OCI-LY7 (cell line): ENCODE results near the gene HRH1. TPM values are rescaled to one million over a fixed set of nuclear protein-coding genes. Genes with fewer than 3 reads are reported as not detected.

Experiments
- BruUV-seq: library from RNA; stranded (reverse); fragments of 400-500 nt; replicated peaks from 2 replicates; lab custom pipeline; 2021; lab: Mats Ljungman, UMichigan
- CTCF ChIA-PET: fragments of 300-600 bp; sonication (Branson Sonifier 250); formaldehyde crosslinking; loops from one replicate; lab custom pipeline; 2022; ENCODE audit warnings: antibody characterized with exemption; ENCODE audit not compliant: unreplicated experiment; lab: Charles Lee
- POLR2A ChIA-PET: fragments of 300-600 bp; sonication (Branson Sonifier 250); formaldehyde crosslinking; loops from one replicate; lab custom pipeline; 2022; ENCODE audit warnings: antibody characterized with exemption; lab: Charles Lee
- DNase-seq: peaks from one replicate; pipeline ENCODE4 v3.0.0-alpha.2; 2015; ENCODE audit warnings: low spot score
- H2AFZ ChIP-seq: fragments of 200-600 bp; sonication (generic), shearing (Covaris generic); 2 replicates; pipeline ENCODE4 v1.6.1; 2014; ENCODE audit warnings: mild to moderate bottlenecking, antibody characterized with exemption, low read length, moderate library complexity
- H3K27ac ChIP-seq: fragments of 200-600 bp; sonication (generic); 2 replicates; pipeline ENCODE4 v1.5.1; 2014; ENCODE audit warnings: mixed run types, low read depth, mild to moderate bottlenecking, moderate library complexity, low read length, inconsistent platforms; ENCODE audit not compliant: poor library complexity, severe bottlenecking
- H3K36me3 ChIP-seq: fragments of 200-600 bp; sonication (generic); 2 replicates; pipeline ENCODE4 v1.6.1; 2014; ENCODE audit warnings: mild to moderate bottlenecking, antibody characterized with exemption, low read length, moderate library complexity, mixed read lengths; ENCODE audit not compliant: insufficient read depth
- H3K4me1 ChIP-seq: fragments of 200-600 bp; sonication (generic); 2 replicates; pipeline ENCODE4 v1.5.1; 2014; ENCODE audit warnings: mild to moderate bottlenecking, low read length; ENCODE audit not compliant: insufficient read depth, poor library complexity, severe bottlenecking
- H3K4me2 ChIP-seq: fragments of 200-600 bp; sonication (generic); 2 replicates; pipeline ENCODE4 v1.6.1; 2014; ENCODE audit warnings: mild to moderate bottlenecking, low read length
- H3K4me3 ChIP-seq: fragments of 200-600 bp; sonication (generic); 2 replicates; pipeline ENCODE4 v1.5.1; 2014; ENCODE audit warnings: mild to moderate bottlenecking, low read depth, low read length; ENCODE audit not compliant: poor library complexity, severe bottlenecking
- H3K79me2 ChIP-seq: fragments of 200-600 bp; sonication (generic); 2 replicates; pipeline ENCODE4 v1.6.1; 2016; ENCODE audit warnings: low read depth, mild to moderate bottlenecking, low read length, moderate library complexity, mixed read lengths; ENCODE audit not compliant: insufficient read depth
- H3K9me2 ChIP-seq: fragments of 200-600 bp; sonication (generic); 2 replicates; pipeline ENCODE4 v1.6.1; 2016; ENCODE audit warnings: mild to moderate bottlenecking, low read length, mixed read lengths; ENCODE audit not compliant: insufficient read depth
- H3K9me3 ChIP-seq: fragments of 200-600 bp; sonication (generic); 2 replicates; pipeline ENCODE4 v1.6.1; 2014; ENCODE audit warnings: mild to moderate bottlenecking, mixed run types, low read length, mixed read lengths
- H4K20me1 ChIP-seq: fragments of 200-600 bp; sonication (generic); 2 replicates; pipeline ENCODE4 v1.6.1; 2014; ENCODE audit warnings: mild to moderate bottlenecking, antibody characterized with exemption, low read length, moderate library complexity, mixed read lengths; ENCODE audit not compliant: insufficient read depth
- CTCF ChIP-seq: fragments of 200-600 bp; sonication (generic); conservative IDR thresholded peaks from 2 replicates; pipeline ENCODE4 v1.5.1; 2014; ENCODE audit warnings: mild to moderate bottlenecking, antibody characterized with exemption, low read length, moderate library complexity, mixed read lengths
- EZH2phosphoT487 ChIP-seq: fragments of 200-600 bp; sonication (generic); IDR thresholded peaks from 2 replicates; pipeline ENCODE4 v1.6.1; 2018; ENCODE audit warnings: low read depth, borderline replicate concordance, mild to moderate bottlenecking, mixed run types, antibody characterized with exemption, low read length, moderate library complexity, mixed read lengths
- intact Hi-C: fragments of 100-400 bp; cut with micrococcal nuclease; formaldehyde crosslinking; loops from one replicate; pipeline ENCODE4 v1.10.0; 2022; ENCODE audit not compliant: unreplicated experiment
- total RNA-seq, 2 experiments: library from RNA; depleted of rRNA in 1 of 2; stranded (reverse); fragments of >200 nt in 1 of 2; shearing (Covaris generic) in 1 of 2; gene quantifications; 2 replicates each; pipeline ENCODE4 v1.2.3, GENCODE V29; 2014 to 2022

HRH1 gene
- total RNA-seq, 2 experiments from 2014 or later, result not detected

- H3K4me1 ChIP-seq, result no peaks in the 10 kb centered on the region
- H3K4me2 ChIP-seq, result no peak overlapping the region
- no peak for TF ChIP-seq EZH2phosphoT487
- TF ChIP-seq CTCF, result peak; percentile 86
- no peak overlapping the region for H2AFZ ChIP-seq
- peak; percentile 70 for DNase-seq
- BruUV-seq, result no TSS peak
- intact Hi-C loops, result loop anchor here (1.0 to 2.0 kb wide), 2 partner anchors 98 to 414 kb away; no protein-coding TSS in a partner anchor
- ChIA-PET POLR2A (interaction anchor here (0.6 to 0.7 kb wide), 2 partner anchors 13 to 240 kb away, joined by 3 to 6 read pairs; no protein-coding TSS in a partner anchor), CTCF (interaction anchor here (1.2 kb wide), 1 partner anchor 99 kb away, joined by 3 read pairs; no protein-coding TSS in a partner anchor)
- no peaks in the 10 kb centered on the region for H3K9me3 ChIP-seq
- H3K36me3 ChIP-seq, result no peaks in the 10 kb centered on the region
- no peaks in the 10 kb centered on the region for H3K79me2 ChIP-seq
- no peaks in the 10 kb centered on the region for H3K9me2 ChIP-seq
- H4K20me1 ChIP-seq, result no peaks in the 10 kb centered on the region
- no peak overlapping the region for H3K27ac ChIP-seq
- no peak overlapping the region for H3K4me3 ChIP-seq
Observed at GRCh38 chr3:11236588-11237461, 82.5 kb downstream of the HRH1 start.

- H3K9me3 ChIP-seq, result no peaks in the 10 kb centered on the region
- H3K79me2 ChIP-seq, result no peaks in the 10 kb centered on the region
- CTCF ChIA-PET, result no interaction called here
- H3K4me3 ChIP-seq, result no peak overlapping the region
- no peak overlapping the region for H3K4me2 ChIP-seq
- intact Hi-C loops, result no loop called here
- no peak for DNase-seq
- H3K4me1 ChIP-seq, result no peaks in the 10 kb centered on the region
- H2AFZ ChIP-seq, result no peak overlapping the region
- H3K27ac ChIP-seq, result no peak overlapping the region
- TF ChIP-seq CTCF, result no peak
- TF ChIP-seq EZH2phosphoT487, result no peak
- no peaks in the 10 kb centered on the region for H3K9me2 ChIP-seq
- no peaks in the 10 kb centered on the region for H4K20me1 ChIP-seq
- no peaks in the 10 kb centered on the region for H3K36me3 ChIP-seq
- POLR2A ChIA-PET, result interaction anchor here (0.7 kb wide), 1 partner anchor 27 kb away, joined by 3 read pairs; no protein-coding TSS in a partner anchor
- BruUV-seq, result no TSS peak
Observed at GRCh38 chr3:11238060-11238459, 83.8 kb downstream of the HRH1 start.

- no peak overlapping the region for H3K4me2 ChIP-seq
- no peaks in the 10 kb centered on the region for H4K20me1 ChIP-seq
- TF ChIP-seq CTCF (no peak), EZH2phosphoT487 (no peak)
- POLR2A ChIA-PET, result no interaction called here
- H3K27ac ChIP-seq, result no peak overlapping the region
- DNase-seq, result no peak
- no peak overlapping the region for H2AFZ ChIP-seq
- CTCF ChIA-PET, result no interaction called here
- no peaks in the 10 kb centered on the region for H3K4me1 ChIP-seq
- H3K9me2 ChIP-seq, result no peaks in the 10 kb centered on the region
- H3K4me3 ChIP-seq, result no peak overlapping the region
- H3K9me3 ChIP-seq, result no peaks in the 10 kb centered on the region
- no peaks in the 10 kb centered on the region for H3K79me2 ChIP-seq
- no TSS peak for BruUV-seq
- no peaks in the 10 kb centered on the region for H3K36me3 ChIP-seq
- intact Hi-C loops, result no loop called here
Observed at GRCh38 chr3:11238880-11239279, 84.6 kb downstream of the HRH1 start.
